ENCODE data around the gene PCDHGB3.
"Not testable (repeated sequence)": the region's sequence is repeated elsewhere in the genome, so short reads cannot be mapped to it uniquely, and the experiment has no call there.

Gene PCDHGB3

GRCh38 chr5:141369994-141370848, at the start of gene PCDHGB3:
TSS of gene PCDHGB3 (plus strand) at chr5:141370242. CDS start at chr5:141370395, 153 bp downstream.
- H3K4me3 ChIP-seq (ENCODE audit: low read length), result peak within 1 kb of the TSS; percentile 43; the same call in 1 of the 2 replicates
- TF ChIP-seq ZNF274 (IDR thresholded peaks at IDR 0.05; ENCODE audit: low read depth, low read length), result no peak

GRCh38 chr5:141322261-141322660, 47.8 kb upstream of the PCDHGB3 start:
- H3K4me3 ChIP-seq (ENCODE audit: low read length), result no peak overlapping the region
- TF ChIP-seq ZNF274 (IDR thresholded peaks at IDR 0.05; ENCODE audit: low read depth, low read length), result no peak

GRCh38 chr5:141326088-141326854, 43.8 kb upstream of the PCDHGB3 start:
- H3K4me3 ChIP-seq (ENCODE audit: low read length), result peak overlapping the region; percentile 39; the same call in 1 of the 2 replicates
- no peak for TF ChIP-seq ZNF274 (IDR thresholded peaks at IDR 0.05; ENCODE audit: low read depth, low read length)

- H3K4me3 ChIP-seq (ENCODE audit: low read length), result no peak overlapping the region
- no peak for TF ChIP-seq ZNF274 (IDR thresholded peaks at IDR 0.05; ENCODE audit: low read depth, low read length)
Measured at GRCh38 chr5:141328231-141328630, 41.8 kb upstream of the PCDHGB3 start.

- H3K4me3 ChIP-seq (ENCODE audit: low read length), result no peak within 1 kb of the TSS
Measured at GRCh38 chr5:141330299-141331080, 39.6 kb upstream of the PCDHGB3 start, which contains the start of gene PCDHGA1. TSS of gene PCDHGA1 (plus strand) at chr5:141330514.

GRCh38 chr5:141332571-141332970, 37.5 kb upstream of the PCDHGB3 start:
- H3K4me3 ChIP-seq (ENCODE audit: low read length), result not testable (repeated sequence)

More at GRCh38 chr5:141330299-141331080, 39.6 kb upstream of the PCDHGB3 start, which contains the start of gene PCDHGA1:
- no peak for TF ChIP-seq ZNF274 (IDR thresholded peaks at IDR 0.05; ENCODE audit: low read depth, low read length)

GRCh38 chr5:141338538-141339306, 31.3 kb upstream of the PCDHGB3 start, which contains the start of gene PCDHGA2:
TSS of gene PCDHGA2 (plus strand) at chr5:141338760.
- TF ChIP-seq ZNF274 (IDR thresholded peaks at IDR 0.05; ENCODE audit: low read depth, low read length), result no peak

GRCh38 chr5:141340781-141341354, 29.2 kb upstream of the PCDHGB3 start:
- not testable (repeated sequence) for H3K4me3 ChIP-seq (ENCODE audit: low read length)

More at GRCh38 chr5:141338538-141339306, 31.3 kb upstream of the PCDHGB3 start, which contains the start of gene PCDHGA2:
- H3K4me3 ChIP-seq (ENCODE audit: low read length), result no peak within 1 kb of the TSS

GRCh38 chr5:141342773-141343172, 27.3 kb upstream of the PCDHGB3 start:
- H3K4me3 ChIP-seq (ENCODE audit: low read length), result no peak overlapping the region
- no peak for TF ChIP-seq ZNF274 (IDR thresholded peaks at IDR 0.05; ENCODE audit: low read depth, low read length)

GRCh38 chr5:141343242-141343952, 26.6 kb upstream of the PCDHGB3 start, which contains the start of gene PCDHGA3:
TSS of gene PCDHGA3 (plus strand) at chr5:141343829. CDS start at chr5:141344034, 205 bp downstream.
- no peak for TF ChIP-seq ZNF274 (IDR thresholded peaks at IDR 0.05; ENCODE audit: low read depth, low read length)
- peak within 1 kb of the TSS; percentile 64 for H3K4me3 ChIP-seq (ENCODE audit: low read length)

- no peak for TF ChIP-seq ZNF274 (IDR thresholded peaks at IDR 0.05; ENCODE audit: low read depth, low read length)
- peak overlapping the region; percentile 64 for H3K4me3 ChIP-seq (ENCODE audit: low read length)
Measured at GRCh38 chr5:141343953-141344463, 26.0 kb upstream of the PCDHGB3 start.

- H3K4me3 ChIP-seq (ENCODE audit: low read length), result no peak overlapping the region
- TF ChIP-seq ZNF274 (IDR thresholded peaks at IDR 0.05; ENCODE audit: low read depth, low read length), result no peak
Measured at GRCh38 chr5:141345327-141345726, 24.7 kb upstream of the PCDHGB3 start.

- H3K4me3 ChIP-seq (ENCODE audit: low read length), result not testable (repeated sequence)
Measured at GRCh38 chr5:141346017-141346416, 24.0 kb upstream of the PCDHGB3 start.
